ACC112 (cell line): ENCODE data around the gene TMCC1.
A peak's percentile ranks its signal among the peaks of the same experiment; 100 is the strongest.
"Not testable (repeated sequence)": the region's sequence is repeated elsewhere in the genome, so short reads cannot be mapped to it uniquely, and the experiment has no call there.

ENCODE experiments used
- H2AFZ ChIP-seq: fragments of 200-600 bp; sonication (generic); one replicate; pipeline ENCODE4 v1.6.0; 2017; ENCODE audit warnings: antibody characterized with exemption, low read length; ENCODE audit not compliant: unreplicated experiment
- H3K27ac ChIP-seq: fragments of 200-600 bp; sonication (generic); 2 replicates; pipeline ENCODE4 v1.5.1; 2014; ENCODE audit warnings: low read depth, mild to moderate bottlenecking, antibody characterized with exemption, low read length, moderate library complexity
- H3K27me3 ChIP-seq: fragments of 200-600 bp; sonication (generic); 2 replicates; pipeline ENCODE4 v1.6.1; 2014; ENCODE audit warnings: mild to moderate bottlenecking, antibody characterized with exemption, low read length, moderate library complexity, mixed read lengths; ENCODE audit not compliant: insufficient read depth
- H3K36me3 ChIP-seq: fragments of 200-600 bp; sonication (generic); 2 replicates; pipeline ENCODE4 v1.6.1; 2016; ENCODE audit warnings: mild to moderate bottlenecking, antibody characterized with exemption, low read length, moderate library complexity, mixed read lengths; ENCODE audit not compliant: insufficient read depth
- H3K4me1 ChIP-seq: fragments of 200-600 bp; sonication (generic); one replicate; pipeline ENCODE4 v1.6.1; 2016; ENCODE audit warnings: low read length, mixed read lengths; ENCODE audit not compliant: insufficient read depth, unreplicated experiment, control insufficient read depth
- H3K4me3 ChIP-seq: fragments of 200-600 bp; sonication (generic); 2 replicates; pipeline ENCODE4 v1.5.1; 2014; ENCODE audit warnings: mild to moderate bottlenecking, low read depth, low read length
- H3K79me2 ChIP-seq: fragments of 200-600 bp; sonication (generic); one replicate; pipeline ENCODE4 v1.6.0; 2016; ENCODE audit warnings: low read length; ENCODE audit not compliant: control insufficient read depth, unreplicated experiment, insufficient read depth

Gene TMCC1

DNA sequence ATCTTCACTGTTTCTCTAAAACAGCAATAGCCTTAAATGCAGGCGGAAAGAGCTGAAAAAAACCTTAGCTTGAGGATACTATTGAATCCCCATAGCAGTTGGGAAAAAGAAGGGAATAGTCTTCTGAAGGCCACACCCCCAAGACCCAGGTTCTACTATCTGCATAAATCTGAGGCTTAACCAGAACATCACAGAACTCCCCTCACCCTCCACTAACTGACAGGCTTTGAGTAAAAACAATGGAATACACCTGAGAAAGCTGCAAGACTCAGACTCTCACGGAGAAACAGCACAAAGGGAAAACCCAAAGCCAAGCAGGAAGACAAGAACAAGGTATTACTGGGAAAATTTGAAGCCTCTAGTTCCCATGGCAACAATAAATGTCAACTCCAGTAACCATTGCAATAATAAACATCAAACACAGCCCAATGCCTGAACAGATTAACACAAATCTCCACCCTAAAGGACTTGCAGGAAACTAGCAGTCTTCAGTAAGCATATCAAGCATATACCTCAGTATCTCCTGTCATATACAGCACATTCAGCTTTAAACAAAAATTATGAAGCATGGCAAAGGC lies 56.4 kb downstream of the TMCC1 start:
- Histone ChIP-seq H3K36me3 (no peaks in the 10 kb centered on the region; the same call in 1 of the 2 replicates), H3K27ac (no peak overlapping the region), H3K79me2 (no peaks in the 10 kb centered on the region), H3K4me3 (no peak overlapping the region), H3K4me1 (peaks cover 3% of the 10 kb centered on the region), H2AFZ (no peak overlapping the region), H3K27me3 (no peaks in the 10 kb centered on the region)

DNA sequence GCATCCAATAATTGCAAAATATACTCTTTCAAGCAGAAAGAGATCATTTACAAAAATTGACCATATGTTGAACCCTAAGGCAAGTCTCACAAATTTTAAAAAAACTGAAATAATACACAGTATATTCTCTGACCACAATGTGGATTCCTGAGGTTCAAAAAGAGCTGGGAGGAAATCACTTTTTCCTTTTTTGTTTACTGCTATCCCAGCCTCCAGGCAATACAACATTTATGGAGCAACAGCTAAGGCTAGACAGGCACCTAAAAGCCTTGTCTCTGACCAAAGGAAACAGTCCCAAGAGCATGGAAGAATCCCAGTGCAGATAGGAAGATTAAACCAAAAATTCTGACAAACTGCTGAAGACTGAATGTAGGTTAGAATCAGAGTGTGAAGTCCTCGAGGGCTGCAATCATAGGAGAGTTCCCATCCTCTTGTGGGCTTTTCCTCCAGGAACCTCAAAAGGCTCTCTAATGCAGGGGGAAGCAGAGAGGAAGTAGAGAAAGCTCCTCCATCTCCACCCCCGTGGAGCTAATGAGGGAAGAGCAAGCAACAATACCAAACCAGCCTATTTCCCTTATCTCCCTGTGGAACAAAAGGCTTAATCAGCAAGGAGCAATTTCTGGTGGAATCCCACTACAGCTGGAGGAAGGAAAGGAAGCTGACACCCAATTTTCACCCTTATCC lies 57.0 kb downstream of the TMCC1 start:
- H3K27ac ChIP-seq: no peak overlapping the region
- no peak overlapping the region for H2AFZ ChIP-seq
- H3K4me3 ChIP-seq: no peak overlapping the region

DNA sequence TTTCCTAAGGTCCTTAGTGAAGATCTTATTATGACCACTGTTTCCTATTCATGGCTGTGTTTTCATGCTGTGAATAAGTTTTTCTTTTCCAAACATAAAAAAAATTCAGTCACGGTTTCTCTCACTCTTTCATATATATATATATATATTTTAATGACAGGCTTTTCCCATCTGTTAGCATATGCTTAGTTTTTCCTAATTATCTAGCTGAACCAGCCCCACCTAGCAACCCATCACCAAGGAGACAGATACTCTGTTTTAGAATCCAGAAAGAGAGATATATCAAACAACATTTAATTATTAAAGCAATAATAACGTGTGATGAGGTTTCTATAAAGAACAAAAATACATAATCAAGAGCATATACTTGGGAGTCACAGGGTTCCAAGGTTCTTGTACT lies 58.3 kb downstream of the TMCC1 start:
- no peak overlapping the region for H3K4me3 ChIP-seq
- no peak overlapping the region for H3K27ac ChIP-seq
- no peaks in the 10 kb centered on the region for H3K79me2 ChIP-seq
- no peak overlapping the region for H2AFZ ChIP-seq
- peaks cover 20% of the 10 kb centered on the region for H3K4me1 ChIP-seq
- no peaks in the 10 kb centered on the region for H3K27me3 ChIP-seq
- H3K36me3 ChIP-seq: no peaks in the 10 kb centered on the region; the same call in 1 of the 2 replicates

More for the DNA sequence above, 57.0 kb downstream of the TMCC1 start:
- no peaks in the 10 kb centered on the region for H3K79me2 ChIP-seq
- H3K4me1 ChIP-seq: peaks cover 10% of the 10 kb centered on the region
- no peaks in the 10 kb centered on the region; the same call in 1 of the 2 replicates for H3K36me3 ChIP-seq
- H3K27me3 ChIP-seq: no peaks in the 10 kb centered on the region

DNA sequence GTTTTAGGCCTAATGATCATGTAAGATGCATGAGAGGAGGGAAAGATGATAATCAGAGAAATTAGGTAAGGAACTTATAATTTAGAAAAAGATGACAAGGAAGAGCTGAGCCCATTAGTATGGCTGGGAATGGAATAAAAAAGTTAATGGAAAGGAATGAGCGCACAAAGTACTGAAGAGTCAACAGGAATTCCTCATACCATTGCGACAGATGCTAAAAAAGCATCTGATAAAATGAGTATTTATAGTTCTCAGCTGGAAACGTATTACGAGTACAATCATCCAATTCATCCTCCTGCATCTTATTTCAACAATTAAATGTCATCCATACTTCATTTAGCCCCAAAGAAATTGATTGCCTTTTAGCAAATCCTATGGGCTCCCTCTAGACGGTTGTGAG lies 58.9 kb downstream of the TMCC1 start:
- Histone ChIP-seq H3K27me3 (no peaks in the 10 kb centered on the region), H3K4me1 (peaks cover 25% of the 10 kb centered on the region), H3K4me3 (no peak overlapping the region), H3K27ac (no peak overlapping the region), H3K79me2 (no peaks in the 10 kb centered on the region), H3K36me3 (no peaks in the 10 kb centered on the region; the same call in 1 of the 2 replicates), H2AFZ (no peak overlapping the region)

DNA sequence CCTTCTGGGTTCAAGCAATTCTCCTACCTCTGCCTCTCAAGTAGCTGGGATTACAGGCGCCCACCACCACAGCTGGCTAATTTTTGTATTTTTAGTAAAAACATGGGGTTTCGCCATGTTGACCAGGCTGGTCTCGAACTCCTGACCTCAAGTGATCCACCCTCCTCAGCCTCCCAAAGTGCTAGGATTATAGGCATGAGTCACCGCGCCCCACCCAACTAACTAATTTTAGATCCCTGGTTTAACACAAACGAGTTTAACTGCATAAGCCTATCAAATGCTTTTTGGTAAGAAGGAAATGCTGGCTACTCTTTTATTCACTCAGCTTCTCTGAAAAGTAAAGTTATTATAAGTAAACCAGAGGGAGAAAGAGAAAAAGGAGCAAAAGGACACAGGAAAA lies 61.6 kb downstream of the TMCC1 start:
- peaks cover 30% of the 10 kb centered on the region for H3K4me1 ChIP-seq
- not testable (repeated sequence) for H3K27me3 ChIP-seq, H3K27ac ChIP-seq, H3K79me2 ChIP-seq, H3K4me3 ChIP-seq, H3K36me3 ChIP-seq, H2AFZ ChIP-seq

DNA sequence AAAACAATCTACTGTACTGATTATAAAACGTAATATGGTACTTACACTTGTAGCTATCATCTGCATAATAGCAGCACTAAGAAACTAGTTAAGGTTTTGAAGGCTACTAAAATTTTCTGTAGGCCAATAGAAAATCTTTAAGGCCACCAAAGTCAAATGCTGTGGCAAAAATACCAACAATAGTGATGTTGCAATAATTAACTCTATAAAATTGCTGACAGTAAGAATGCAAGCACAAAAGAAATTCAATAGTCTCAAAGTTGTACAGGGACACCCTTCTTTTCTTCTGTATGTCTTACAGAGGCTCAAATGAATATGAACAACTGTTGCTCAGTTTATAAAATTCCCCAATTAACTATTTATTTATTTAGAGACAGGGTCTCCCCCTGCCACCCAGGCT lies 62.0 kb downstream of the TMCC1 start:
- Histone ChIP-seq H3K4me1 (peaks cover 30% of the 10 kb centered on the region), H3K27me3 (no peaks in the 10 kb centered on the region), H3K36me3 (no peaks in the 10 kb centered on the region; the same call in 1 of the 2 replicates), H2AFZ (no peak overlapping the region), H3K27ac (no peak overlapping the region), H3K4me3 (no peak overlapping the region), H3K79me2 (no peaks in the 10 kb centered on the region)

DNA sequence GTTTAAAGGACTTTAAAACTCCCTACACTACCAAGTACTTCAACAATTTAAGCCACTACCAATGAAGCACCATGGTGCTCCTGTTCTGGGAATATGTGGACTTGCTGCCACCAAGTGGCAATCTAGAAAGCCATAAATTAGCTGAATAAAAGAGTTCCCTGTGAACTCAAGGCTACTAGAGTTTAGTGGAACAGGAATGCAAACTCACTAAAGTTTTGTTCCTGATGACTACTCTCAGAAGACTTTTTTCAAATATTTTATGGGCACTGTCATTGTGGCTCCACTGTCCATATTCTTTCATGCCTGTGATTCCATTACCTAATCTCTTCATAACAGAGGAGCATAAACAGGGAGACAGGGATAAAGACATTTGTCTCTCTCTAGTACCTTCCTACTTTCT lies 63.9 kb downstream of the TMCC1 start:
- Histone ChIP-seq H3K4me1 (peaks cover 30% of the 10 kb centered on the region), H3K4me3 (no peak overlapping the region), H3K27me3 (no peaks in the 10 kb centered on the region), H3K79me2 (no peaks in the 10 kb centered on the region), H2AFZ (peak overlapping the region; percentile 11), H3K36me3 (no peaks in the 10 kb centered on the region), H3K27ac (peak overlapping the region; percentile 62)

DNA sequence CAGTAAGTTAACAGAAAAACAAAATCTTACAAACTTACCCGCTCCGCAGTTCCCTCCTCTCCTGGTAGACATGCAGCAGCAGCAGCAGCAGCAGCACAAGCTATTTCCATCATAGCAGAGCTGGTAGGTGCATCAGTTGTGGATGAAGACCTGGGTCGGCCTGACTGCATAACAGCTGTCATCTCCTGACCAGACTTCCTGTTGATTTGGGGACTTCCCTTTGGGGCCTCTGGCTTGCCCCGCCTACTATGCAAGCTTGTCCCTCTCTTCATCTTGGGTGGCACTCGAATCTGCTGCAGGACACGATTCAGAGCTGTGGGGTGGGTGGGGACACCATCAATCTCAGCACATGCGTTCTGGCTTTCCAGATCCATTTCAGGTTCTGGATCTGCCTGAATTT lies 65.7 kb downstream of the TMCC1 start:
- H3K27ac ChIP-seq: no peak overlapping the region
- H3K4me3 ChIP-seq: no peak overlapping the region
- H3K36me3 ChIP-seq: no peaks in the 10 kb centered on the region
- H3K4me1 ChIP-seq: peaks cover 30% of the 10 kb centered on the region
- H3K27me3 ChIP-seq: no peaks in the 10 kb centered on the region
- H3K79me2 ChIP-seq: no peaks in the 10 kb centered on the region
- no peak overlapping the region for H2AFZ ChIP-seq

DNA sequence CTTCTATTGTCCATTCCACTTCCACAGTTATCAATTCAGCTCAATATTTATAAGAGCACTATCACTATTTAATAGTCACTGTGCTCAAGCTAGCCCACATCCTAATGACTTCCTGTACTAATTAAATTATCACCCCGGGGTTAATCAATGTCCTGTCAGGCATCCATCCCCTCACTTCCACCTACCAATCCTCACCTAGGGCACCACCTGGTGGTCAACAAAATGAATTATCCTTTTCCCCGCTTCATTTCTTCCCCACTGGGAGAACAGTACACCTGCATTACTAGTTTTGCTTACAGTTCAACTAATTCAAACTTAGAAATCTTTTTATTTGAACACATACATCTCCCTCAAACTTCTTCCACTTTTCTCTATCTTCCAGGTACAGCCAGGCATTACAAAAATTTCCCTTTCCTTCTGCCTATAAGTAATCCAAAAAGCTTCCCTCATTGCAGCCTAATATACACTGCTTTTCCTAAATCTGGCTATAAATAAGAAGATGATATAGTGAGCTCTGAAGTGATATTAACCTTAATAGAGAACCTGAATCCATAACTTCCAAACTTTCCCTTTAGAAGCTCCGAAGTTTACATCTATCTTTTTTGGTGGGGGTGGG lies 68.5 kb downstream of the TMCC1 start:
- no peaks in the 10 kb centered on the region for H3K27me3 ChIP-seq
- H2AFZ ChIP-seq: no peak overlapping the region
- no peak overlapping the region for H3K27ac ChIP-seq
- H3K4me3 ChIP-seq: no peak overlapping the region
- H3K79me2 ChIP-seq: no peaks in the 10 kb centered on the region
- H3K4me1 ChIP-seq: peaks cover 9% of the 10 kb centered on the region
- no peaks in the 10 kb centered on the region for H3K36me3 ChIP-seq

DNA sequence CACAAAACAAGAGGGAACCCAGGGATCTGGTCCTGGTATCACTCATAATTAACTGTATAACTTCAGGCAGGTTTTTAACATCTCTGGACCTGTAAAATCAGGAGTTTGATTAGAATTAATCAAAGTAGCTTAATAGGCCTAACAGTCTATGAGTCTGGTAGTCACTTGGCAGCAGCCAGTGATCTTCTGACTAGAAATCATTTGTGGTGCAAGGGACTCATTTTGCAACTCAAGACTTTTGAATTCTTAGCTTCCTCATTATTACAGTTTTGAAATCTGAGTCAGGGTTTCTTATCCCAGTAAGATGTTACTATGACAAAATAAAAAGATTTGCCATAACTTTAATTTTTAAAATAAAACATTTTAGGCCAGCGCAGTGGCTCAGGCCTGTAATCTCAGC lies 70.8 kb downstream of the TMCC1 start:
- no peaks in the 10 kb centered on the region for H3K4me1 ChIP-seq
- no peak overlapping the region for H2AFZ ChIP-seq
- no peaks in the 10 kb centered on the region for H3K27me3 ChIP-seq
- H3K36me3 ChIP-seq: no peaks in the 10 kb centered on the region
- H3K27ac ChIP-seq: no peak overlapping the region
- H3K4me3 ChIP-seq: no peak overlapping the region
- no peaks in the 10 kb centered on the region for H3K79me2 ChIP-seq

DNA sequence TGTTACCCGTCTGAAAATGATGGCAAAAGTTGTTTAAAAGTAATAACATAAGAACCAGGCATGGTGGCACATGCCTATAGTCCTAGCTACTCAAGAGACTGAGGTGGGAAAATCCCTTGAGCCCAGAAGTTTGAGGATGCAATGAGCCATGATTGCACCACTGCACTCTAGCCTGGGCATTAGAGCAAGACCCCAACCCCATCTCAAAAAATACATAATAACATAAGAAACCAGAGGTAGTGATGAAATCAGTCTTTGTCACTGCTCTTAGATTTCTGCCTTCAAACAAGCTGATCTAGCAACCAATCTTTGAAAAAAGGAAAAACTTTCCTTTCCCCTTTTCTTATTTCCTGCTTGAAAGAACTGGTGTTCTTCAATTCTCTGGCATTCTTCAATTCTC lies 71.3 kb downstream of the TMCC1 start:
- Histone ChIP-seq H3K27me3 (no peaks in the 10 kb centered on the region), H3K4me3 (no peak overlapping the region), H3K79me2 (no peaks in the 10 kb centered on the region), H3K4me1 (no peaks in the 10 kb centered on the region), H2AFZ (no peak overlapping the region), H3K27ac (no peak overlapping the region), H3K36me3 (no peaks in the 10 kb centered on the region)
